ENCODE data around the gene MRPL53.

The MRPL53 gene

GRCh38 chr2:74430502-74430901 is 42.0 kb downstream of the MRPL53 start:
- H3K9ac ChIP-seq (ENCODE audit: low read depth, low read length): no peak overlapping the region
- no peak overlapping the region for H3K4me3 ChIP-seq (ENCODE audit: low read depth, low read length)
- H3K36me3 ChIP-seq (ENCODE audit: control insufficient read depth, insufficient read depth, low read length): peaks cover 76% of the 10 kb centered on the region
- no peaks in the 10 kb centered on the region for H3K4me1 ChIP-seq (ENCODE audit: control insufficient read depth, insufficient read depth, low read length)
- no peaks in the 10 kb centered on the region for H3K9me3 ChIP-seq (ENCODE audit: control insufficient read depth, insufficient read depth, low read length)
- no peak overlapping the region for H3K27ac ChIP-seq (ENCODE audit: low read depth, low read length)
- H3K27me3 ChIP-seq (ENCODE audit: control insufficient read depth, insufficient read depth, low read length): no peaks in the 10 kb centered on the region

GRCh38 chr2:74429487-74430451 is 42.7 kb downstream of the MRPL53 start:
- peaks cover 77% of the 10 kb centered on the region for H3K36me3 ChIP-seq (ENCODE audit: control insufficient read depth, insufficient read depth, low read length)

GRCh38 chr2:74428675-74429074 is 43.8 kb downstream of the MRPL53 start:
- peaks cover 80% of the 10 kb centered on the region for H3K36me3 ChIP-seq (ENCODE audit: control insufficient read depth, insufficient read depth, low read length)

More at GRCh38 chr2:74429487-74430451, 42.7 kb downstream of the MRPL53 start:
- Histone ChIP-seq H3K4me1 (ENCODE audit: control insufficient read depth, insufficient read depth, low read length) (no peaks in the 10 kb centered on the region), H3K27me3 (ENCODE audit: control insufficient read depth, insufficient read depth, low read length) (no peaks in the 10 kb centered on the region), H3K4me3 (ENCODE audit: low read depth, low read length) (no peak overlapping the region), H3K9ac (ENCODE audit: low read depth, low read length) (no peak overlapping the region), H3K9me3 (ENCODE audit: control insufficient read depth, insufficient read depth, low read length) (no peaks in the 10 kb centered on the region), H3K27ac (ENCODE audit: low read depth, low read length) (no peak overlapping the region)

GRCh38 chr2:74427551-74427950 is 44.9 kb downstream of the MRPL53 start:
- no peak overlapping the region for H3K4me3 ChIP-seq (ENCODE audit: low read depth, low read length)
- H3K4me1 ChIP-seq (ENCODE audit: control insufficient read depth, insufficient read depth, low read length): no peaks in the 10 kb centered on the region
- H3K36me3 ChIP-seq (ENCODE audit: control insufficient read depth, insufficient read depth, low read length): peaks cover 78% of the 10 kb centered on the region
- no peak overlapping the region for H3K9ac ChIP-seq (ENCODE audit: low read depth, low read length)
- H3K9me3 ChIP-seq (ENCODE audit: control insufficient read depth, insufficient read depth, low read length): no peaks in the 10 kb centered on the region
- peaks cover 4% of the 10 kb centered on the region; the same call in 1 of the 2 replicates for H3K27me3 ChIP-seq (ENCODE audit: control insufficient read depth, insufficient read depth, low read length)
- H3K27ac ChIP-seq (ENCODE audit: low read depth, low read length): no peak overlapping the region

More at GRCh38 chr2:74428675-74429074, 43.8 kb downstream of the MRPL53 start:
- Histone ChIP-seq H3K27ac (ENCODE audit: low read depth, low read length) (no peak overlapping the region), H3K9me3 (ENCODE audit: control insufficient read depth, insufficient read depth, low read length) (no peaks in the 10 kb centered on the region), H3K4me1 (ENCODE audit: control insufficient read depth, insufficient read depth, low read length) (no peaks in the 10 kb centered on the region), H3K27me3 (ENCODE audit: control insufficient read depth, insufficient read depth, low read length) (no peaks in the 10 kb centered on the region), H3K4me3 (ENCODE audit: low read depth, low read length) (no peak overlapping the region), H3K9ac (ENCODE audit: low read depth, low read length) (no peak overlapping the region)

GRCh38 chr2:74426181-74426758 is 46.2 kb downstream of the MRPL53 start:
- H3K36me3 ChIP-seq (ENCODE audit: control insufficient read depth, insufficient read depth, low read length): peaks cover 66% of the 10 kb centered on the region
- H3K9ac ChIP-seq (ENCODE audit: low read depth, low read length): no peak overlapping the region
- H3K9me3 ChIP-seq (ENCODE audit: control insufficient read depth, insufficient read depth, low read length): no peaks in the 10 kb centered on the region
- H3K4me1 ChIP-seq (ENCODE audit: control insufficient read depth, insufficient read depth, low read length): no peaks in the 10 kb centered on the region
- no peak overlapping the region for H3K4me3 ChIP-seq (ENCODE audit: low read depth, low read length)
- no peak overlapping the region for H3K27ac ChIP-seq (ENCODE audit: low read depth, low read length)
- peaks cover 4% of the 10 kb centered on the region; the same call in 1 of the 2 replicates for H3K27me3 ChIP-seq (ENCODE audit: control insufficient read depth, insufficient read depth, low read length)

GRCh38 chr2:74425523-74425922 is 47.0 kb downstream of the MRPL53 start:
- no peak overlapping the region for H3K4me3 ChIP-seq (ENCODE audit: low read depth, low read length)
- H3K9me3 ChIP-seq (ENCODE audit: control insufficient read depth, insufficient read depth, low read length): no peaks in the 10 kb centered on the region
- peak overlapping the region; percentile 8 for H3K27ac ChIP-seq (ENCODE audit: low read depth, low read length)
- H3K27me3 ChIP-seq (ENCODE audit: control insufficient read depth, insufficient read depth, low read length): peaks cover 4% of the 10 kb centered on the region; the same call in 1 of the 2 replicates
- no peaks in the 10 kb centered on the region for H3K4me1 ChIP-seq (ENCODE audit: control insufficient read depth, insufficient read depth, low read length)
- peaks cover 60% of the 10 kb centered on the region for H3K36me3 ChIP-seq (ENCODE audit: control insufficient read depth, insufficient read depth, low read length)
- no peak overlapping the region for H3K9ac ChIP-seq (ENCODE audit: low read depth, low read length)

GRCh38 chr2:74424995-74425406 is 47.5 kb downstream of the MRPL53 start:
- Histone ChIP-seq H3K9ac (ENCODE audit: low read depth, low read length) (no peak overlapping the region), H3K4me1 (ENCODE audit: control insufficient read depth, insufficient read depth, low read length) (no peaks in the 10 kb centered on the region), H3K36me3 (ENCODE audit: control insufficient read depth, insufficient read depth, low read length) (peaks cover 55% of the 10 kb centered on the region), H3K9me3 (ENCODE audit: control insufficient read depth, insufficient read depth, low read length) (no peaks in the 10 kb centered on the region), H3K27me3 (ENCODE audit: control insufficient read depth, insufficient read depth, low read length) (peaks cover 7% of the 10 kb centered on the region; the same call in 1 of the 2 replicates), H3K27ac (ENCODE audit: low read depth, low read length) (peak overlapping the region; percentile 8), H3K4me3 (ENCODE audit: low read depth, low read length) (no peak overlapping the region)

- H3K4me3 ChIP-seq (ENCODE audit: low read depth, low read length): no peak overlapping the region
- H3K27ac ChIP-seq (ENCODE audit: low read depth, low read length): no peak overlapping the region
- no peak overlapping the region for H3K9ac ChIP-seq (ENCODE audit: low read depth, low read length)
- H3K9me3 ChIP-seq (ENCODE audit: control insufficient read depth, insufficient read depth, low read length): no peaks in the 10 kb centered on the region
- H3K4me1 ChIP-seq (ENCODE audit: control insufficient read depth, insufficient read depth, low read length): no peaks in the 10 kb centered on the region
- peaks cover 9% of the 10 kb centered on the region; the same call in 1 of the 2 replicates for H3K27me3 ChIP-seq (ENCODE audit: control insufficient read depth, insufficient read depth, low read length)
- H3K36me3 ChIP-seq (ENCODE audit: control insufficient read depth, insufficient read depth, low read length): peaks cover 48% of the 10 kb centered on the region
Measured at GRCh38 chr2:74424139-74424992, 48.1 kb downstream of the MRPL53 start.

GRCh38 chr2:74423231-74424095 is 49.0 kb downstream of the MRPL53 start:
- Histone ChIP-seq H3K27ac (ENCODE audit: low read depth, low read length) (no peak overlapping the region), H3K9ac (ENCODE audit: low read depth, low read length) (no peak overlapping the region), H3K27me3 (ENCODE audit: control insufficient read depth, insufficient read depth, low read length) (peaks cover 9% of the 10 kb centered on the region; the same call in 1 of the 2 replicates), H3K9me3 (ENCODE audit: control insufficient read depth, insufficient read depth, low read length) (no peaks in the 10 kb centered on the region), H3K4me3 (ENCODE audit: low read depth, low read length) (no peak overlapping the region), H3K36me3 (ENCODE audit: control insufficient read depth, insufficient read depth, low read length) (peaks cover 39% of the 10 kb centered on the region), H3K4me1 (ENCODE audit: control insufficient read depth, insufficient read depth, low read length) (no peaks in the 10 kb centered on the region)

Measured in HUES48 (cell line).